Measurements from ENCODE around the gene PAXX. TPM values are rescaled to one million over a fixed set of nuclear protein-coding genes. Genes with fewer than 3 reads are reported as not detected.

The PAXX gene
- total RNA-seq, 1 experiment from 2014 or later: 113 TPM

DNA sequence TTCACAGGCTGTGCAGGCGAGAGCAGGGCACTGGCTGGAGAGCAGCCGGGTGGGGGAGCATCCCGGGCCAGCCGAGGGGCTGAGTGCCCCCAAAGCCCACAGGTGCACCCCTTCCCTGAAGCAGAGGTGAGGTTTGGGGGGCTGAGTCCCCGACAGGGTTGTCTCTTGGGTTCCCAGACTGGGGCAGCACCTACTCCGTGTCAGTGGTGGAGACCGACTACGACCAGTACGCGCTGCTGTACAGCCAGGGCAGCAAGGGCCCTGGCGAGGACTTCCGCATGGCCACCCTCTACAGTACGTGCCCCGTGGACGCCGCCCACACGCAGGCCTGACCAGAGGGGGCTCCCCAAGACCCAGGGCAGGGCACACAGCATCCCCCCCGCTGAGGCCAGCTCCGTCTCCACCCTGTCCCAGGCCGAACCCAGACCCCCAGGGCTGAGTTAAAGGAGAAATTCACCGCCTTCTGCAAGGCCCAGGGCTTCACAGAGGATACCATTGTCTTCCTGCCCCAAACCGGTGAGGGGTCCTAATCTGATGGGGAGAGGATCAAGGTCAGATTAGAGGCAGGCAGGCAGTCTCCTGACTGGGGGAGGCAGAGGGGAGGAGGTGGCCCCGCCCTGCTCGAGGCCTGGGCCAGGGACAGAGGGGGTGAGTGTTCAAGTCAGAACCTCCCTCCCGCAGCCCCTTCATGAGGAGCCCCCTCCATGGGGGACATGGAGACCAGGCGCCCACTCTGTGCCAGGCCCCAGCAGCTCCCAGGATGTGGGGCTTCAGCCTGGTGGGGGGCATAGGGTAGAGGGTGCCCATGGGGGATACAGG lies 12.2 kb upstream of the PAXX start:
- no peak overlapping the region for H3K4me2 ChIP-seq (ENCODE audit: low read length)
- no peaks in the 10 kb centered on the region for H3F3A ChIP-seq (ENCODE audit: low read length, unreplicated experiment)
- no TSS peak for BruUV-seq (replicated peaks)
- ATAC-seq (no peak), DNase-seq (no peak)
- intact Hi-C loops (cut with micrococcal nuclease): no loop called here
- H3K9me2 ChIP-seq (replicated peaks; ENCODE audit: low read length): no peaks in the 10 kb centered on the region
- POLR2A ChIA-PET (ENCODE audit: unreplicated experiment): no interaction called here
- H4K20me1 ChIP-seq (ENCODE audit: low read length): no peaks in the 10 kb centered on the region
- H3K4me1 ChIP-seq (ENCODE audit: insufficient read depth, low read length): no peaks in the 10 kb centered on the region
- TF ChIP-seq EZH2phosphoT487 (IDR thresholded peaks at IDR 0.05; ENCODE audit: borderline replicate concordance, low read length) (no peak), EZH2 (IDR thresholded peaks at IDR 0.05; ENCODE audit: low read length, unreplicated experiment) (no peak)
- TF ChIP-seq, protein P1, sequence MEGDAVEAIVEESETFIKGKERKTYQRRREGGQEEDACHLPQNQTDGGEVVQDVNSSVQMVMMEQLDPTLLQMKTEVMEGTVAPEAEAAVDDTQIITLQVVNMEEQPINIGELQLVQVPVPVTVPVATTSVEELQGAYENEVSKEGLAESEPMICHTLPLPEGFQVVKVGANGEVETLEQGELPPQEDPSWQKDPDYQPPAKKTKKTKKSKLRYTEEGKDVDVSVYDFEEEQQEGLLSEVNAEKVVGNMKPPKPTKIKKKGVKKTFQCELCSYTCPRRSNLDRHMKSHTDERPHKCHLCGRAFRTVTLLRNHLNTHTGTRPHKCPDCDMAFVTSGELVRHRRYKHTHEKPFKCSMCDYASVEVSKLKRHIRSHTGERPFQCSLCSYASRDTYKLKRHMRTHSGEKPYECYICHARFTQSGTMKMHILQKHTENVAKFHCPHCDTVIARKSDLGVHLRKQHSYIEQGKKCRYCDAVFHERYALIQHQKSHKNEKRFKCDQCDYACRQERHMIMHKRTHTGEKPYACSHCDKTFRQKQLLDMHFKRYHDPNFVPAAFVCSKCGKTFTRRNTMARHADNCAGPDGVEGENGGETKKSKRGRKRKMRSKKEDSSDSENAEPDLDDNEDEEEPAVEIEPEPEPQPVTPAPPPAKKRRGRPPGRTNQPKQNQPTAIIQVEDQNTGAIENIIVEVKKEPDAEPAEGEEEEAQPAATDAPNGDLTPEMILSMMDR (conservative IDR thresholded peaks at IDR 0.05; ENCODE audit: low read depth, low read length): no peak
- no peak overlapping the region for H3K27ac ChIP-seq (ENCODE audit: low read length)
- H3K9ac ChIP-seq (ENCODE audit: low read length): no peak overlapping the region
- CTCF ChIA-PET: no interaction called here
- H3K4me3 ChIP-seq (ENCODE audit: low read length): no peak overlapping the region
- no peaks in the 10 kb centered on the region for H3K79me2 ChIP-seq (ENCODE audit: low read length)
- H2AFZ ChIP-seq (ENCODE audit: low read length): no peak overlapping the region
- no peaks in the 10 kb centered on the region for H3K27me3 ChIP-seq (ENCODE audit: low read length)
- no peaks in the 10 kb centered on the region for H3K36me3 ChIP-seq (ENCODE audit: low read depth, low read length)
- H3K9me3 ChIP-seq (ENCODE audit: low read length): no peaks in the 10 kb centered on the region

DNA sequence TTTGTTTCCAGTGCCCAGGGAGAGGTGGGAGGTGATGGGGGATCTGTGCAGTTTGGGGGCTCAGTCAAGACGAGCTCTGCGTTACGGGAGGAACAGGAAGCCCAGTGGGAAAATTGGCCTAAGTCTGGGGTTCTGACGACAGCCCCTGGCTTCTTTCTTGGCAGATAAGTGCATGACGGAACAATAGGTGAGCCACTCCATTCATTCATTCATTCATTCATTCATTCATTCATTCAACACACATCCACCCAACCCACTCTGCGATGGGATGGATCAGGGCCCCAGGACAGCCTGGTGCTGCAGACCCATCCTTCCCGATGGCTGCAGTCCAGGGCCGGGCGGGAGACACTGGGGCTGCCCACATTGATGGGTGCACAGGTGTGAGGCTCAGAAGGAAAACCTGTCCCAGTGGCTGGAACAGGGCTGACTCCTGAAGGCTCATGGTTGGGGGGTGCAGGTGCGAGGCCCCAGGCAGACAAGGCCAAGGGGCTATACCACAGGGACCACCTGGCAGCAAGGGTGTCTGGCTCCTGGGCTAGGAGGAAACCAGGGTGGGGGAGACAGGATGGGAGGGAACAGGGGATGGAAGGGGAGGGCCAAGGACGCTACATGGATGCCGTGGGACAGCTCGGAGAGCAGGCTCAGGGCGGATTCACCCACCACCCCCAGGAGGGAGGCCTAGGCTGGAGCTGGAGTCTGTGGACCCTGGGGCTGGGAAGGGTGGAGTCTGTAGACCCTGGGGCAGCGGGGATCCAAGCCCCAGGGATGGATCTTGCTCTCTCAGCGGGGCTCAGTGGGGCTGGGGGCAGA lies 11.3 kb upstream of the PAXX start:
- H3K36me3 ChIP-seq (ENCODE audit: low read depth, low read length): no peaks in the 10 kb centered on the region
- TF ChIP-seq EZH2phosphoT487 (IDR thresholded peaks at IDR 0.05; ENCODE audit: borderline replicate concordance, low read length) (no peak), EZH2 (IDR thresholded peaks at IDR 0.05; ENCODE audit: low read length, unreplicated experiment) (no peak)
- TF ChIP-seq, protein P1 (conservative IDR thresholded peaks at IDR 0.05; ENCODE audit: low read depth, low read length): no peak
- H3K9me2 ChIP-seq (replicated peaks; ENCODE audit: low read length): no peaks in the 10 kb centered on the region
- intact Hi-C loops (cut with micrococcal nuclease): no loop called here
- no peak overlapping the region for H3K9ac ChIP-seq (ENCODE audit: low read length)
- ATAC-seq: no peak
- no peaks in the 10 kb centered on the region for H3F3A ChIP-seq (ENCODE audit: low read length, unreplicated experiment)
- H3K79me2 ChIP-seq (ENCODE audit: low read length): no peaks in the 10 kb centered on the region
- no peaks in the 10 kb centered on the region for H3K4me1 ChIP-seq (ENCODE audit: insufficient read depth, low read length)
- DNase-seq: no peak
- ChIA-PET CTCF (no interaction called here), POLR2A (ENCODE audit: unreplicated experiment) (no interaction called here)
- H3K27me3 ChIP-seq (ENCODE audit: low read length): no peaks in the 10 kb centered on the region
- BruUV-seq (replicated peaks): no TSS peak
- H3K4me2 ChIP-seq (ENCODE audit: low read length): no peak overlapping the region
- H2AFZ ChIP-seq (ENCODE audit: low read length): no peak overlapping the region
- H4K20me1 ChIP-seq (ENCODE audit: low read length): no peaks in the 10 kb centered on the region
- H3K9me3 ChIP-seq (ENCODE audit: low read length): no peaks in the 10 kb centered on the region
- no peak overlapping the region for H3K27ac ChIP-seq (ENCODE audit: low read length)
- H3K4me3 ChIP-seq (ENCODE audit: low read length): no peak overlapping the region
